ENCODE results near the gene ITGB8. TPM values are rescaled to one million over a fixed set of nuclear protein-coding genes. Genes with fewer than 3 reads are reported as not detected.

Gene ITGB8
- total and polyA plus RNA-seq, 8 donors: 5.7 to 14.2 (median 6.8) TPM

DNA sequence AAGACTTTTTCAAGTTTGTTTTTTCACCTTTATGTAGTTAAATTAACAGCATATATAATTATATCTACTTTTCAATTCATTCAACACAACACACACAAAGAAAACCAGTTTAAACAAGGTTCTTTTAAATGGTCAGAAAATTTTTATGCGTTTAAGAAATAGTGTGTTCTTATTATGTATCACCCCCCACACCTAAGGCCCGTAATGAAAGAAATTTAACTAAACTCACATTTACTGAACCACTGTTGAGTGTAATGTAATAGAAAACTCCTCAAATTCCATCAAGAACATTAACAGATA is 19.0 kb upstream of the ITGB8 start:
- no peaks in the 10 kb centered on the region for H3K9me3 ChIP-seq
- TF ChIP-seq, protein P1, sequence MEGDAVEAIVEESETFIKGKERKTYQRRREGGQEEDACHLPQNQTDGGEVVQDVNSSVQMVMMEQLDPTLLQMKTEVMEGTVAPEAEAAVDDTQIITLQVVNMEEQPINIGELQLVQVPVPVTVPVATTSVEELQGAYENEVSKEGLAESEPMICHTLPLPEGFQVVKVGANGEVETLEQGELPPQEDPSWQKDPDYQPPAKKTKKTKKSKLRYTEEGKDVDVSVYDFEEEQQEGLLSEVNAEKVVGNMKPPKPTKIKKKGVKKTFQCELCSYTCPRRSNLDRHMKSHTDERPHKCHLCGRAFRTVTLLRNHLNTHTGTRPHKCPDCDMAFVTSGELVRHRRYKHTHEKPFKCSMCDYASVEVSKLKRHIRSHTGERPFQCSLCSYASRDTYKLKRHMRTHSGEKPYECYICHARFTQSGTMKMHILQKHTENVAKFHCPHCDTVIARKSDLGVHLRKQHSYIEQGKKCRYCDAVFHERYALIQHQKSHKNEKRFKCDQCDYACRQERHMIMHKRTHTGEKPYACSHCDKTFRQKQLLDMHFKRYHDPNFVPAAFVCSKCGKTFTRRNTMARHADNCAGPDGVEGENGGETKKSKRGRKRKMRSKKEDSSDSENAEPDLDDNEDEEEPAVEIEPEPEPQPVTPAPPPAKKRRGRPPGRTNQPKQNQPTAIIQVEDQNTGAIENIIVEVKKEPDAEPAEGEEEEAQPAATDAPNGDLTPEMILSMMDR (IDR thresholded peaks at IDR 0.05): no peak

DNA sequence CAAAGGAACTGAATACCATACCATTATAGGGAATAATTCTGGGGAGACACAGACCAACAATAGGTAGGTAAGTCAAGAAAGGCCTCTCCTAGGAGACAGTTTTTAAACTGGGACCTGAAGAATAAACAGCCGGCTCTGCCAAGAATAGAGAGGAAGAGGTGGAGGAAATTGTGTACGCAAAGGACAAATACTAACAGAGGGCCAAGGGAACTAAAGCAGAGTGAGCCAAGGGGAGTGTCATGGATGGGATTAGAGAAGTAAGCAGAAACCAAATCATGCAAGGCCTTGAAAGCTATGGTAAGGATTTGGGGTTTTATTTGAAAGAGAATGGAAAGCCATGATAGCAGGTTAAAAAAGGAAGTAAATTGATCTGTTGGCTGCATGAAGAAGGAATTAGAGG is 18.1 kb upstream of the ITGB8 start:
- intact Hi-C loops (cut with DNase I): no loop called here
- Histone ChIP-seq H3K27ac (no peak overlapping the region), H3K27me3 (no peaks in the 10 kb centered on the region), H3K9me3 (no peaks in the 10 kb centered on the region), H3K36me3 (no peaks in the 10 kb centered on the region), H3K4me1 (peaks cover 0 to 8% of the 10 kb centered on the region in 2 donors), H3K4me3 (no peak overlapping the region)
- TF ChIP-seq, protein P1 (IDR thresholded peaks at IDR 0.05): no peak
- DNase-seq: no peak
- no peak for ATAC-seq

More for the DNA sequence above, 19.0 kb upstream of the ITGB8 start:
- H3K27ac ChIP-seq: no peak overlapping the region
- DNase-seq: no peak
- H3K27me3 ChIP-seq: no peaks in the 10 kb centered on the region
- intact Hi-C loops (cut with DNase I): no loop called here
- peaks cover 0 to 8% of the 10 kb centered on the region in 2 donors for H3K4me1 ChIP-seq
- no peak for ATAC-seq
- H3K36me3 ChIP-seq: no peaks in the 10 kb centered on the region
- no peak overlapping the region for H3K4me3 ChIP-seq

DNA sequence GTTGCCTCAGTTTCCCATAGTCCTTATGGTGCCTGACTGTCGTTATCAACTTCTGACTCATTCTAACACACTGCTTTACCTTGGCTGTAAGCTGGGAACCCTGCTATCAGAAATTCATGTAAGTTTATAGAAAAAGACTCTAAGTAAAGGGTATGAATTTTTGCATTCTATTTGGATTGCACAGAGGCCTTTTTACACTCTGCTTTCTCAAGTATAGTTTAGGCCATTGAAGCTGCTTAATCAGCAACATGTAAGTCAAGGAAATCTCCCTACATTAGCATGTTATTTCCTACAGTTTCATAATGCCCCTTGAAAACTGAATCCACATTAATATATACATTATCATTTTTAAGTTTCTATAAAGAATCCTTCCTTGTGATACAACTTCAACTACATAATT is 17.1 kb upstream of the ITGB8 start:
- no peaks in the 10 kb centered on the region for H3K36me3 ChIP-seq
- H3K4me3 ChIP-seq: no peak overlapping the region
- TF ChIP-seq, protein P1 (IDR thresholded peaks at IDR 0.05): no peak
- no peak for ATAC-seq
- no peaks in the 10 kb centered on the region for H3K9me3 ChIP-seq
- DNase-seq: no peak
- H3K27ac ChIP-seq: no peak overlapping the region
- intact Hi-C loops (cut with DNase I): no loop called here
- no peaks in the 10 kb centered on the region for H3K27me3 ChIP-seq
- H3K4me1 ChIP-seq: peaks cover 0 to 8% of the 10 kb centered on the region in 2 donors

DNA sequence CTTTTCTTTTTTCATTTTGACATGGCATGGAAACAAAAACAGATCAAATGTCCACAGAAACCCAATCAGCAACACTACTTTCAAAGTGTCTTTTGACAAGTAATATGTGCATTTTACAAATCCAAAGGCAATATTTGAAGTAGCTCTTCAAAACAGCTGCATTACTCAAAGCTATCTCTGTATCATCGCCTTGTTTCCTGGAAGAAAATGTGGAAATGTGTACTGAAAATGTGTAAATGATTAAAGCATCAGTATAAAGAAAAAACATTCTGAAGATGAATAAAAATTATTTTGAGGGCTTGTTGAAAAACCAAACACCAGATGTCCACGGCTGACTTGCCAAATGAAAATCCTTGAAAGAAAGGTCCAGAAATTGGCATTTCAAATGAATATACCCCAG is 16.5 kb upstream of the ITGB8 start:
- ATAC-seq (no peak), DNase-seq (no peak)
- intact Hi-C loops (cut with DNase I): no loop called here
- Histone ChIP-seq H3K4me1 (peaks cover 0 to 8% of the 10 kb centered on the region in 2 donors), H3K27ac (no peak overlapping the region), H3K27me3 (no peaks in the 10 kb centered on the region), H3K36me3 (no peaks in the 10 kb centered on the region), H3K4me3 (no peak overlapping the region), H3K9me3 (no peaks in the 10 kb centered on the region)
- TF ChIP-seq, protein P1 (IDR thresholded peaks at IDR 0.05): no peak

DNA sequence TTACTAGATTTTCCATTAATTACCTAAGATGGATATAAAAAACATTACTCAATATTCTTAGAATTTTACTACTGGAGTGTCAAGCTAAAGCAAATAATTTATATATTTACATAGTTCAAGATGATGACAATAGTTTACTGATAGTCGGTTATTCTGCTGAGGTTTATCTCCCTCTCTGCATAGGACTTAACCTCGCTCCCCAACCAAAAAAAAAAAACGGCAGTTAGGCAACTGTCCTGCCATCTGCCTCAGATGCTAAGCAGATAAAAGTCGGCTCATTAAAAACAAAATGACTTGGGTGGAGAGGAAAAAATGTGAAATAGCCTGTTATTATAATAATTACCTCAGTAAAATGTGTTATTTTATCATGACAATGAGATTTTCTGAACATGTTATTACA is 14.0 kb upstream of the ITGB8 start:
- Histone ChIP-seq H3K36me3 (no peaks in the 10 kb centered on the region), H3K27ac (no peak overlapping the region), H3K9me3 (no peaks in the 10 kb centered on the region), H3K4me3 (no peak overlapping the region), H3K4me1 (no peaks in the 10 kb centered on the region), H3K27me3 (no peaks in the 10 kb centered on the region)
- no peak for ATAC-seq
- DNase-seq: no peak
- TF ChIP-seq, protein P1 (IDR thresholded peaks at IDR 0.05): no peak
- intact Hi-C loops (cut with DNase I): no loop called here

Data from left lung (tissue), 10 donors.